Measurements from ENCODE around the gene C12orf43.

The C12orf43 gene

GRCh38 chr12:120956579-120957300 is 59.5 kb downstream of the C12orf43 start:
- Mint-ChIP-seq H3K9me3 (no peaks in the 10 kb centered on the region), H3K27me3 (peaks cover 8% of the 10 kb centered on the region), H3K27ac (no peak overlapping the region), H3K4me3 (no peak overlapping the region), H3K4me1 (peaks cover 30% of the 10 kb centered on the region)
- no peak for ATAC-seq
- no peak for DNase-seq

- H3K9me3 Mint-ChIP-seq, result no peaks in the 10 kb centered on the region
- no peak for ATAC-seq
- H3K27ac Mint-ChIP-seq, result no peak overlapping the region
- DNase-seq, result no peak
- H3K4me3 Mint-ChIP-seq, result no peak overlapping the region
- H3K4me1 Mint-ChIP-seq, result peaks cover 17% of the 10 kb centered on the region
- H3K27me3 Mint-ChIP-seq, result peaks cover 8% of the 10 kb centered on the region
Observed at GRCh38 chr12:120955232-120955631, 61.1 kb downstream of the C12orf43 start.

- DNase-seq, result no peak
- ATAC-seq, result no peak
- no peaks in the 10 kb centered on the region for H3K27me3 Mint-ChIP-seq
- peaks cover 2% of the 10 kb centered on the region for H3K4me1 Mint-ChIP-seq
- no peak overlapping the region for H3K27ac Mint-ChIP-seq
- H3K9me3 Mint-ChIP-seq, result no peaks in the 10 kb centered on the region
- no peak overlapping the region for H3K4me3 Mint-ChIP-seq
Observed at GRCh38 chr12:120950807-120951206, 65.5 kb downstream of the C12orf43 start.

Data from stimulated activated naive CD8-positive, alpha-beta T cell treated with anti-CD3 and anti-CD28 coated beads, Interleukin-15, amount 100 ng/mL, for 72 hours (primary cell).